Measurements from ENCODE around the gene NAP1L4.

Gene NAP1L4

GRCh38 chr11:2926611-2927051 lies 65.5 kb downstream of the NAP1L4 start:
- Histone ChIP-seq H3K4me1 (ENCODE audit: insufficient read depth, low read length, poor library complexity, severe bottlenecking) (peaks cover 17% of the 10 kb centered on the region), H4K20me1 (ENCODE audit: insufficient read depth, low read length, poor library complexity, severe bottlenecking) (no peaks in the 10 kb centered on the region), H3K27me3 (ENCODE audit: insufficient read depth, low read length, poor library complexity, severe bottlenecking) (no peaks in the 10 kb centered on the region), H2AFZ (ENCODE audit: low read length) (no peak overlapping the region), H3K79me2 (ENCODE audit: insufficient read depth, low read length) (no peaks in the 10 kb centered on the region), H3F3A (ENCODE audit: low read depth) (no peaks in the 10 kb centered on the region), H3K4me2 (ENCODE audit: low read depth, low read length, poor library complexity, severe bottlenecking) (no peak overlapping the region), H3K9me3 (ENCODE audit: insufficient read depth, low read depth, low read length) (no peaks in the 10 kb centered on the region), H3K9me2 (replicated peaks; ENCODE audit: low read depth, low read length) (no peaks in the 10 kb centered on the region), H3K4me3 (ENCODE audit: low read length, poor library complexity, severe bottlenecking) (no peak overlapping the region), H3K36me3 (ENCODE audit: insufficient read depth, low read length) (no peaks in the 10 kb centered on the region), H3K9ac (ENCODE audit: low read depth, low read length, poor library complexity, severe bottlenecking) (no peak overlapping the region)
- TF ChIP-seq CTCF (conservative IDR thresholded peaks at IDR 0.05; ENCODE audit: low read length) (no peak), EZH2phosphoT487 (IDR thresholded peaks at IDR 0.05; ENCODE audit: borderline replicate concordance) (no peak)

GRCh38 chr11:2924821-2925675 lies 67.1 kb downstream of the NAP1L4 start:
- H3K4me1 ChIP-seq (ENCODE audit: insufficient read depth, low read length, poor library complexity, severe bottlenecking) = peaks cover 14% of the 10 kb centered on the region
- no peak overlapping the region for H3K4me3 ChIP-seq (ENCODE audit: low read length, poor library complexity, severe bottlenecking)
- H3K36me3 ChIP-seq (ENCODE audit: insufficient read depth, low read length) = no peaks in the 10 kb centered on the region
- TF ChIP-seq CTCF (conservative IDR thresholded peaks at IDR 0.05; ENCODE audit: low read length) (no peak), EZH2phosphoT487 (IDR thresholded peaks at IDR 0.05; ENCODE audit: borderline replicate concordance) (no peak)
- no peaks in the 10 kb centered on the region for H3F3A ChIP-seq (ENCODE audit: low read depth)
- no peaks in the 10 kb centered on the region for H4K20me1 ChIP-seq (ENCODE audit: insufficient read depth, low read length, poor library complexity, severe bottlenecking)
- H3K79me2 ChIP-seq (ENCODE audit: insufficient read depth, low read length) = no peaks in the 10 kb centered on the region
- no peaks in the 10 kb centered on the region for H3K9me3 ChIP-seq (ENCODE audit: insufficient read depth, low read depth, low read length)
- no peaks in the 10 kb centered on the region for H3K9me2 ChIP-seq (replicated peaks; ENCODE audit: low read depth, low read length)
- no peak overlapping the region for H3K9ac ChIP-seq (ENCODE audit: low read depth, low read length, poor library complexity, severe bottlenecking)
- H3K4me2 ChIP-seq (ENCODE audit: low read depth, low read length, poor library complexity, severe bottlenecking) = no peak overlapping the region
- no peak overlapping the region for H2AFZ ChIP-seq (ENCODE audit: low read length)
- H3K27me3 ChIP-seq (ENCODE audit: insufficient read depth, low read length, poor library complexity, severe bottlenecking) = no peaks in the 10 kb centered on the region

- Histone ChIP-seq H4K20me1 (ENCODE audit: insufficient read depth, low read length, poor library complexity, severe bottlenecking) (no peaks in the 10 kb centered on the region), H3F3A (ENCODE audit: low read depth) (no peaks in the 10 kb centered on the region), H3K9me2 (replicated peaks; ENCODE audit: low read depth, low read length) (no peaks in the 10 kb centered on the region), H3K36me3 (ENCODE audit: insufficient read depth, low read length) (no peaks in the 10 kb centered on the region), H2AFZ (ENCODE audit: low read length) (no peak overlapping the region), H3K27me3 (ENCODE audit: insufficient read depth, low read length, poor library complexity, severe bottlenecking) (no peaks in the 10 kb centered on the region), H3K4me3 (ENCODE audit: low read length, poor library complexity, severe bottlenecking) (no peak overlapping the region), H3K9me3 (ENCODE audit: insufficient read depth, low read depth, low read length) (no peaks in the 10 kb centered on the region), H3K79me2 (ENCODE audit: insufficient read depth, low read length) (no peaks in the 10 kb centered on the region), H3K4me1 (ENCODE audit: insufficient read depth, low read length, poor library complexity, severe bottlenecking) (peaks cover 14% of the 10 kb centered on the region), H3K4me2 (ENCODE audit: low read depth, low read length, poor library complexity, severe bottlenecking) (no peak overlapping the region), H3K9ac (ENCODE audit: low read depth, low read length, poor library complexity, severe bottlenecking) (no peak overlapping the region)
- TF ChIP-seq EZH2phosphoT487 (IDR thresholded peaks at IDR 0.05; ENCODE audit: borderline replicate concordance) (no peak), CTCF (conservative IDR thresholded peaks at IDR 0.05; ENCODE audit: low read length) (no peak)
Measured at GRCh38 chr11:2924381-2924780, 67.7 kb downstream of the NAP1L4 start.
